Gastroesophageal sphincter (tissue), 3 donors: ENCODE measurements around the gene ACOT7.

Experiments
- POLR2A ChIP-seq, 2 donors: fragments of 450-650 bp; IDR thresholded peaks; one replicate each; pipeline ENCODE4 v1.6.1; 2017; ENCODE audit warnings: antibody characterized with exemption in 2 of 2, mild to moderate bottlenecking in 2 of 2, moderate library complexity in 1 of 2
- TF ChIP-seq, protein P1 (sequence below), 4 experiments: fragments of 200-600 bp in 2 of 4; fragments of 450-650 bp in 2 of 4; sonication (generic) in 1 of 4; IDR thresholded peaks; one replicate each; pipeline ENCODE4 v1.5.1; 2017 to 2019; ENCODE audit warnings: antibody characterized with exemption in 4 of 4, mild to moderate bottlenecking in 2 of 4, moderate library complexity in 2 of 4

- TF ChIP-seq, protein P1, sequence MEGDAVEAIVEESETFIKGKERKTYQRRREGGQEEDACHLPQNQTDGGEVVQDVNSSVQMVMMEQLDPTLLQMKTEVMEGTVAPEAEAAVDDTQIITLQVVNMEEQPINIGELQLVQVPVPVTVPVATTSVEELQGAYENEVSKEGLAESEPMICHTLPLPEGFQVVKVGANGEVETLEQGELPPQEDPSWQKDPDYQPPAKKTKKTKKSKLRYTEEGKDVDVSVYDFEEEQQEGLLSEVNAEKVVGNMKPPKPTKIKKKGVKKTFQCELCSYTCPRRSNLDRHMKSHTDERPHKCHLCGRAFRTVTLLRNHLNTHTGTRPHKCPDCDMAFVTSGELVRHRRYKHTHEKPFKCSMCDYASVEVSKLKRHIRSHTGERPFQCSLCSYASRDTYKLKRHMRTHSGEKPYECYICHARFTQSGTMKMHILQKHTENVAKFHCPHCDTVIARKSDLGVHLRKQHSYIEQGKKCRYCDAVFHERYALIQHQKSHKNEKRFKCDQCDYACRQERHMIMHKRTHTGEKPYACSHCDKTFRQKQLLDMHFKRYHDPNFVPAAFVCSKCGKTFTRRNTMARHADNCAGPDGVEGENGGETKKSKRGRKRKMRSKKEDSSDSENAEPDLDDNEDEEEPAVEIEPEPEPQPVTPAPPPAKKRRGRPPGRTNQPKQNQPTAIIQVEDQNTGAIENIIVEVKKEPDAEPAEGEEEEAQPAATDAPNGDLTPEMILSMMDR (IDR thresholded peaks at IDR 0.05) = no peak
- no peak for TF ChIP-seq POLR2A (IDR thresholded peaks at IDR 0.05)
Observed at GRCh38 chr1:6249739-6250689, 143.6 kb downstream of the ACOT7 start.
